NCI-H2107 (cell line): ENCODE measurements around the gene GSN.

ENCODE experiments used
- DNase-seq: peaks from one replicate; lab custom pipeline; 2025; lab: John Stamatoyannopoulos, UW

GSN gene

GRCh38 chr9:121246821-121247561, 21.0 kb upstream of the GSN start:
- DNase-seq = no peak

- no peak for DNase-seq
Observed at GRCh38 chr9:121249563-121249962, 18.4 kb upstream of the GSN start.

DNA sequence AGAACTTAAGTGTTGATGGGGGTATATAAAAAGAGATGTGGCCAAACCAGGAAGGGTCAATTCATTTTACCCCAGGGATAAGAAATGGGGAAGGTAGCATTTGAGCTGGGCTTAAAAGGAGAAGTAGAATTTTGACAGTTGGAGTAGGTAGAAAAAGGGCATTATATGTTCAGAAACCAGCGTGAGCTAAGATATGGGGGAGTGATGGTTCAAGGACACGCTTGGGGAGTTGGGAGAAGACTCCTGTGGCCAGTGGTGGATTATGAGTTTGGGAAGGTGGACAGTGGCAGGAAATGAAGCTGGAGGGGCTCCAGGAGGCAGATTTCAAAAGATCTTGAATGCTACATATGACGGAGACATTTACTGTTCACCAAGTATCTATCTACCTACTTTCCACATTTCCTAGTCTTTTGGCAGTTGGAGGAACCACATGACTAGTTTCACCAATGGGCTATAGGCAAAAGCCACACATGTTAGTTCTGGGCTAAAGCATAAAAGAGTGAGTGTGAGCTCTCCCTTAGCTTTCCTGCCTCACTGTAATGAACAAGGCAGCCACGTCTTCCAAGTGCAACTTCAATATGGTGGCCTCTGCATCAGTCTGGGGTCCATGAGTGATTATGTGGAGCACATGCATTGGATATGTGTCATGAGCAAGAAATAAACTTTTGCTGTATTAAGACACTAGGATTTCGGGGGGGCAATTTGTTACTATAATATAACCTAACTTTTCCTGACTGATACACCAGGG, 15.7 kb upstream of the GSN start:
- no peak for DNase-seq

- no peak for DNase-seq
Observed at GRCh38 chr9:121253162-121253561, 14.8 kb upstream of the GSN start.

- DNase-seq = no peak
Observed at GRCh38 chr9:121253821-121254501, 14.0 kb upstream of the GSN start.

DNA sequence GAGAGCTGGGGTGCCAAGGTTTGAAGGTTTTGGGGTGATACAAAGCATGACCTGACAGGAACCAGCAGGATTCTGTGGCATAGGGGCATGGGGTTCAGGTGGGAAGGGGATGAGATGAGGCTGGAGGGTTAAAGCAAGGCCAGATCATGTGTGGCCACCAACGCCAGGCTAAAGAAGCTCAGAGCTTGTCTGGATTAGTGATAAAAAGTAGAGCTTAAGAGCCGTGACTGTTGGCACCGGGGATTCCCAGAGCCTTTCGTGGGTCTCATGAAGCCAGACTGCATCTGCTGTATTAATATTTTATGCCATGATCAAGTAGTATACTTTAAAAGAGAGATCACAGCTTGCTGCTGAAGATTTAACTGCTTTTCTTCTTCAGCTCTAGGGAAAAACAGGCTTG, 8.5 kb upstream of the GSN start:
- no peak for DNase-seq

DNA sequence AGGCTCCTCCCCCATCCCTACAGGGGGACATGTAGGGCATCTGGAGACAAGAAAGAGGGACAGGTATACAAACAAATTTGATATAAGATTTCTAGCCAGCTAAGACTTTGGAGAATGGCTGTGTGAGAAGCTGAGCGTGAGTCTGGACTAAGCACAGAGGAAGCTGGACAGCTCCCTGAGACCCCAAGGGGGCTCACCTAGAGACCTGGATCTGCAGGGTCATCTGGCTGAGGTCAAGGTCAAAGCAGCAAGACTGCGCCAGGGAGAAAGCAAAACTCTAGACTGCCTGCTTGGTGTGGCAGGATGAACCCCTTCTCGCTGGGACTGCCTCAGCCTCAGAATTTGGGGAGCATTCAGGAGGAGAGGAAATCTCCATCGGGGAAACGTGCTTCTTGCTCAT, 8.0 kb upstream of the GSN start:
- DNase-seq = no peak

DNA sequence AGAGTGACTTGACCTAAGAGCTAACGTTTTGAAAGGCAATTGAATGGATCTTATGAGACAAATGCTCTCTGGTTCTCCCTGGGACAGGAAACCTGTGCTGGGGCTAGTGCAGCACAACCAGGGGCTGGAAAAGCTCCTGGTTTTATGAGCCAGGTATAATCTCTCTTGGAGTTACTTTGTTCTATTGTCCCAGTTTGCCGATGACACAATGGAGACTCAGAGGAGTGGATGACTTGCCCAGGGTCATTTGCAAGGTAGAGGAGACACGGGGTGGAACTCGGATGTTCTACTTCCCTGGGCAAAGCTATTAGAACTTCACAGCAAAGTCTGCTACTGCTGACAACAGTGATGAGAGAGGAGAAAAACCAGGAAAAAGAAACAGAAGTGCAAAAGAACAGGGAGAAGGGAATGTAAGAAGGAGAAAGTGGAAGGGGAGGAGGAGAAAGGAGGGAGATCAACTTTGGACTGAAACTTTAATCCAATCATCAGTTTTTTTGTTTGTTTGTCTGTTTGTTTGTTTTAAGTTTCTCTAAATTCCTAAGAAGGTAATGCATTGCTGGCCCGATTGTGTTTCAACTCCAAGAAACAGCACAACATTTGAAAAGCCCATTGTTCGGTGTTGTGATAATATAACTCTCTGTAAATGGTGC, 7.4 kb upstream of the GSN start:
- no peak for DNase-seq

DNA sequence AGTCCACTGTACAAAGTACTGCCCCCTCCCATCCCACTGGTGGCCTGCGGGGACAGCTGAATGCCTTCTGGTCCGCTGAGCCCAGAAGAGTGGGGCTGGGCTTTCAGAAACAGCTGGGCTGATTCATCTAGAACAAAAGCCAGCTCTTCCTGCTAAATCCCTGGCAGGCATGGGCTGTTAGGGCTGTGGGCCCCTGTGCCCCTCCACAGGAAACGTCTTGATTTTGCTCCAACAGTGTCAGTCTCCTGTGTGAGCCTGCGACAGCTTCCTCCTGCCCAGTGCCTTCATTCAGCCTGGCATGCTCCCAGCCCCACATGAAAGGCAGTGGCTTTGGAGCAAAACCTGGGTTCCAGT, 6.9 kb upstream of the GSN start:
- no peak for DNase-seq

- DNase-seq = no peak
Observed at GRCh38 chr9:121261755-121262154, 6.2 kb upstream of the GSN start.

DNA sequence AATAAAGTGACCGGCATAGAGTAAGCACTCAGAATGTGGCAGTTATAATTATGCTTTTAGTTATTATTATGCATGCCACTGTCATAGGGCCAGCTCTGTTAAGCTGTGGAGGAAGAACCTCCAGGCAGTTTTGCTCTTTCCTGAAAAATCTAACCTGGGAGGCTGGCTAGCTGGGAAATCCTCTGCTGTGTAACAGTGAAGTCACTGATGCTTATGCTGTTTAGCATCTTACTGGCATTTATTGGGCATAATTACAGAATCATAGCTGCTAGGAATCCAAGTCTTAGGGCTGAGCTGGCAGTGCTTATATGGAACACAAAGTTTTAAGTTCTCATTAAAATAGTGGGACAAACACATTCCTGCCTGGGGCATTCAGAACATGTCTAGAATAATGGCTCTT, 5.5 kb upstream of the GSN start:
- no peak for DNase-seq

- no peak for DNase-seq
Observed at GRCh38 chr9:121262953-121263352, 5.0 kb upstream of the GSN start.

- DNase-seq = no peak
Observed at GRCh38 chr9:121266356-121266755, 1.6 kb upstream of the GSN start.

GRCh38 chr9:121266906-121267650, 884 bp upstream of the GSN start:
- no peak for DNase-seq

DNA sequence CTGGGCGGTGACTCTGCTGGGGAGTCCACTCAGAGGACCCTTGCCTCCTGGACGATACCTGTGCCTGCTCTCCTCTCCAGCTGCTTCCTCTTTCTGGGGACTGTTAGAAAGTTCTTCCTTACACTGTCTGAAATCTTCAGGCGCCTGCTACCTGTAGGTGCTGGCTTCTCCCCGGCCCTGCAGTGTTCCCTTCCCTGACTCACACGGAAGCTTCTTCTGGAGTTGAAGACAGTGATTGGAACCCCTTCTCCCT, 562 bp downstream of the GSN start:
- DNase-seq = no peak

DNA sequence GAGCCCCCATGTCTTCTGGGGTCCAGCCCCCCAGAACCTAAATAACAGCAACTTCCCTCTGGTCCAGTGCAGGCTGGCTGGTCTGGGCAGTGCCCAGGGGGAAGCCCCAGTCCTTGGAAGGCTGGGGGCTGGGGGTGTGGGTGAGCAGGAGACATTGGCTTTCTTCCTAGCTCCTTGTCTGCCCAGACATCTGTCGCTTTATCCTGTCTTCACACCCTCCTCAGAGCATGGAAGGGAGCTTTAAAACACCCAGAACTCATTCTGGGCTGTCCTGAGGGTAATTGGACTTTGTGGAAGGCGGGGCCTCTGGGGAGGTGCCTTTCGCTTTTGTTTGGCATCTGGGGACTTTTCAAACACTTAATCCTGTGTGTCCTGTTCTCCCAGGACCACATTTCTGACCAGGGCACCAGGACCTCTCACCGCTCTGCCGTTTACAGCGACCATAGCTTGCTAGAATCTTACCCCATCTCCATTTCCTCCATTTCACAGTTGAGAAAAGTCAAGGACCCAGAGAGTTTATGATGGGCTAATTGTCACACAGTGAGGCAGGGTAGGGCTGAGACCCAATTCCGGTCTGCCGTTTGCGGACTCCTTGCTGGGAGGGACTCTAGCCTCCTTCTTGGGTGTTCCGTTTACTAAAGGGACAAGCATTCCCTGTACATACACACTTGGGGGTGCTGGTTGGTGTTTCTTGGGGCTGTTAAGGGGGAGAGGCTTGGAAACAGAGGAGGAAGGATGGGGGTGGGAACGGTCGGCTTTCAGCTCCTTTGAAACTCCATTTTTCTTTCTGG, 1.1 kb downstream of the GSN start:
- DNase-seq = no peak

GRCh38 chr9:121269642-121270254, 1.8 kb downstream of the GSN start:
- DNase-seq = no peak

DNA sequence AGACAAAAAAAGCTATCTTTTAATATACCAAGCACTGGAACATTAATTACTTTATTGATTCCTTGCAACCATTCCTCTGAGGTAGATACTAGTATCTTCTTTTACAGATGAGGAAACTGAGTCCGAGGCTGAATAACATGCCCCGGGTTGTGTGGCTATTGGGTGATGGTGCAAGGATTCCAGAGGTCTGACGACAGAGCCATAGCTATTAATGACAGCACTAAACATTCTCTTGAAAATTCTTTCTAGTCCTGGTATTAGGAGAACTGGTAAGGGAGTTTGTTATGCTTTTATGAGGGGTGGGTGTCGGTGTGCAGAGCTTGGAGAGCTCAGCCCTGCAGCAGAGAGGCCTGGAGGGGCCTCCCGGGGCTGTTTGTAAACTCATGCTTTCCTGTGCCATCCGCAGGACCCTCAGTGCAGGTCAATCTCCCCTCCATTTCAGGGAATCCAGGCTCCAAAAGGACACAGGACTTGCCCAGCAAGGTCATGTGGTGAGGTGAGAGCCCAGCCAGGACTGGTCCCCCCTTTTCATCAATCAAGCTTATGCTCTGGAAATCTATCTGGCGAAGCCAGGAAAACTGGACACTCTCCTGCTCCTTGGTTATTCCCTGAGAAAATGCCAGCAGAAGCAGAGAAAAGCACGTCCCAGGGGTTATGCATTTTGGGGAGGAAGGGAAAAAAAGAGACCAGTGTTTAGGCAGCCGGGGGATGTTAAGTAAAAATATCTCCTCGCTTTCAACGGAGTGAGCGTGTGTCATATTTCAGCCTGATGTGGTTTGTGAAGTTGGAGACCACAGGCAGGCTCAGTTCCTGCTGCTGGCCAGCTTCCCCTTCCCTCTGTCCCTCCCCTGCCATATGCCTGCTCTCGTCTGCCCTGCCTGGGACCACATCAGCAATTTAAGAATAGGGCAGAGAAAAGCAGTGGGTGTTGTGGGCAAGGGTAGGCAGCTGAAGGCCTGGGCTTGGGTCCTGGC, 3.7 kb downstream of the GSN start:
- DNase-seq = no peak

DNA sequence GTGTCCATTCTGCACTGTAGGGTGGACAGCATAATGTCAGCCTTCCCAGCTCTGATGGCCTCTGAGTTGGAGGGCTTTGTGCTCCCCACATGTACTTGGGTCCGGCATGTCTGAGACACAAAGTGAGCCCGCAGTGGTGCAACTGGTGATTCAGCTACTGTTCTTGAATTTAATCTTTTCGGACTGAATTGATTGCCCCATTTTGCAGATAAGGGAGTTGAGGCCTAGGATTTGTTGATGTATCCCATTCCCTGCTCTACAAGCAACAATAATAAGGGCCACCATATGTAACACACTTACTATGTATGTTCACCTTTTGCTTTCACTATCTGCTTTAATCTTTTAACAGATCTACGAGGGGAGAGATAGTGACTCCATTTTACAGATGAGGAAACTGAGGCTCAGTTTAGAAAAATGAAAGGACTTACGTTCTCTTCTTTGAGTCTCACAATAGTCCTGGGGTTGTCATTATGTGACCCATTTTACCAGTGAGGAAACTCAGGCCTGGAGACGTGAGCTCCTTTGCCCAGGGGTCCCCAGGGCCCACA, 4.5 kb downstream of the GSN start:
- DNase-seq = no peak
